ENCODE results near the gene APOC3. TPM values are rescaled to one million over a fixed set of nuclear protein-coding genes. Genes with fewer than 3 reads are reported as not detected.

The APOC3 gene
- polyA plus RNA-seq, 1 donor (not counting 4 experiments of a cell fraction or from before 2014, with no cell fraction given): not detected

GRCh38 chr11:116790167-116791001 is 39.3 kb upstream of the APOC3 start:
- Histone ChIP-seq H3K4me1 (ENCODE audit: control insufficient read depth, extremely low read depth, insufficient read depth, low read length) (peaks cover 25% of the 10 kb centered on the region), H3K9me3 (ENCODE audit: control insufficient read depth, low read depth, low read length) (no peaks in the 10 kb centered on the region), H2AFZ (ENCODE audit: control insufficient read depth, low read length) (no peak overlapping the region), H3K4me3 (ENCODE audit: control insufficient read depth in 2 of 3, extremely low read depth in 1 of 3, insufficient read depth in 2 of 3, low read depth in 1 of 3, low read length in 3 of 3) (no peak overlapping the region), H3K36me3 (ENCODE audit: control insufficient read depth in 2 of 2, extremely low read depth in 1 of 2, insufficient read depth in 2 of 2, low read length in 2 of 2) (peaks cover 7 to 15% of the 10 kb centered on the region in 2 experiments), H3K9ac (ENCODE audit: control insufficient read depth, extremely low read depth, insufficient read depth, low read length) (no peak overlapping the region), H3K4me2 (ENCODE audit: control insufficient read depth, extremely low read depth, insufficient read depth, low read depth, low read length) (no peak overlapping the region), H3K27me3 (ENCODE audit: control insufficient read depth, extremely low read depth, insufficient read depth, low read length) (no peaks in the 10 kb centered on the region), H3K9me1 (ENCODE audit: control insufficient read depth, extremely low read depth, insufficient read depth, low read length) (no peaks in the 10 kb centered on the region), H4K20me1 (ENCODE audit: control insufficient read depth, extremely low read depth, insufficient read depth, low read length) (no peaks in the 10 kb centered on the region), H3K27ac (ENCODE audit: control insufficient read depth, insufficient read depth, low read length) (no peak overlapping the region), H3K79me2 (ENCODE audit: control insufficient read depth, insufficient read depth, low read length) (peaks cover 12% of the 10 kb centered on the region)
- TF ChIP-seq EZH2 (IDR thresholded peaks at IDR 0.05; ENCODE audit: low read length): no peak
- no peak for TF ChIP-seq CTCF (optimal IDR thresholded peaks at IDR 0.05 in 1 of 3, IDR thresholded peaks at IDR 0.05 in 1 of 3, conservative IDR thresholded peaks at IDR 0.05 in 1 of 3; ENCODE audit: extremely low read depth in 1 of 3, insufficient read depth in 2 of 3, low read length in 3 of 3)
- DNase-seq (ENCODE audit: low read depth, low spot score): no peak
- dilution Hi-C loops (cut with MboI; ENCODE audit: extremely low pct_ligation_motif_present, low sequenced_read_pairs): no loop called here
- FAIRE-seq: no peak

GRCh38 chr11:116791002-116791812 is 38.5 kb upstream of the APOC3 start:
- no peaks in the 10 kb centered on the region for H3K9me3 ChIP-seq (ENCODE audit: control insufficient read depth, low read depth, low read length)
- H3K4me3 ChIP-seq (ENCODE audit: control insufficient read depth in 2 of 3, extremely low read depth in 1 of 3, insufficient read depth in 2 of 3, low read depth in 1 of 3, low read length in 3 of 3): no peak overlapping the region
- no peak for DNase-seq (ENCODE audit: low read depth, low spot score)
- H3K9me1 ChIP-seq (ENCODE audit: control insufficient read depth, extremely low read depth, insufficient read depth, low read length): no peaks in the 10 kb centered on the region
- peak overlapping the region; percentile 47 for H2AFZ ChIP-seq (ENCODE audit: control insufficient read depth, low read length)
- peaks cover 12% of the 10 kb centered on the region for H3K79me2 ChIP-seq (ENCODE audit: control insufficient read depth, insufficient read depth, low read length)
- H3K4me2 ChIP-seq (ENCODE audit: control insufficient read depth, extremely low read depth, insufficient read depth, low read depth, low read length): no peak overlapping the region
- dilution Hi-C loops (cut with MboI; ENCODE audit: extremely low pct_ligation_motif_present, low sequenced_read_pairs): no loop called here
- H3K27ac ChIP-seq (ENCODE audit: control insufficient read depth, insufficient read depth, low read length): no peak overlapping the region
- no peak overlapping the region for H3K9ac ChIP-seq (ENCODE audit: control insufficient read depth, extremely low read depth, insufficient read depth, low read length)
- peaks cover 3 to 6% of the 10 kb centered on the region in 2 experiments for H3K36me3 ChIP-seq (ENCODE audit: control insufficient read depth in 2 of 2, extremely low read depth in 1 of 2, insufficient read depth in 2 of 2, low read length in 2 of 2)
- no peak for FAIRE-seq
- TF ChIP-seq EZH2 (IDR thresholded peaks at IDR 0.05; ENCODE audit: low read length): no peak
- TF ChIP-seq CTCF (optimal IDR thresholded peaks at IDR 0.05 in 1 of 3, IDR thresholded peaks at IDR 0.05 in 1 of 3, conservative IDR thresholded peaks at IDR 0.05 in 1 of 3; ENCODE audit: extremely low read depth in 1 of 3, insufficient read depth in 2 of 3, low read length in 3 of 3): peak; percentile 82 to 92 (median 86)
- no peaks in the 10 kb centered on the region for H3K27me3 ChIP-seq (ENCODE audit: control insufficient read depth, extremely low read depth, insufficient read depth, low read length)
- H4K20me1 ChIP-seq (ENCODE audit: control insufficient read depth, extremely low read depth, insufficient read depth, low read length): no peaks in the 10 kb centered on the region
- H3K4me1 ChIP-seq (ENCODE audit: control insufficient read depth, extremely low read depth, insufficient read depth, low read length): peaks cover 25% of the 10 kb centered on the region

Measured in keratinocyte (primary cell).